ENCODE measurements around the gene MCM9. TPM values are rescaled to one million over a fixed set of nuclear protein-coding genes. Genes with fewer than 3 reads are reported as not detected.

MCM9 gene
- total RNA-seq, 1 experiment from 2014 or later: 14.4 TPM

GRCh38 chr6:118913161-118913560 lies 21.8 kb downstream of the MCM9 start:
- ChIA-PET CTCF (interaction anchor here (0.6 kb wide), 1 partner anchor 114 kb away, joined by 4 read pairs; no protein-coding TSS in a partner anchor), POLR2A (no interaction called here)
- H3K4me3 Mint-ChIP-seq (ENCODE audit: unreplicated experiment): no peak overlapping the region
- no peaks in the 10 kb centered on the region for H3K9me3 ChIP-seq
- DNase-seq: no peak
- no peak for TF ChIP-seq CTCF (IDR thresholded peaks at IDR 0.05; ENCODE audit: insufficient read depth in 1 of 2, low read depth in 1 of 2, low read length in 1 of 2, severe bottlenecking in 1 of 2, unreplicated experiment in 1 of 2)
- no peaks in the 10 kb centered on the region for H3K9me3 Mint-ChIP-seq (ENCODE audit: unreplicated experiment)
- H3K4me1 Mint-ChIP-seq (ENCODE audit: low read depth, unreplicated experiment): no peaks in the 10 kb centered on the region
- H3K27me3 ChIP-seq (replicated peaks; ENCODE audit: control insufficient read depth, insufficient read depth, low read length): no peaks in the 10 kb centered on the region
- no peak overlapping the region for H3K27ac Mint-ChIP-seq (ENCODE audit: unreplicated experiment)
- peaks cover 41% of the 10 kb centered on the region for H3K36me3 Mint-ChIP-seq (ENCODE audit: insufficient read depth, unreplicated experiment)
- no peaks in the 10 kb centered on the region for H3K36me3 ChIP-seq (ENCODE audit: control insufficient read depth, insufficient read depth, low read length)
- no peak overlapping the region for H3K4me3 ChIP-seq (ENCODE audit: low read depth, low read length)
- no peaks in the 10 kb centered on the region for H3K27me3 Mint-ChIP-seq (ENCODE audit: insufficient read depth, unreplicated experiment)
- intact Hi-C loops (cut with micrococcal nuclease; ENCODE audit: unreplicated experiment): no loop called here
- no TSS peak for BruUV-seq (replicated peaks)
- H3K4me1 ChIP-seq: peaks cover 7% of the 10 kb centered on the region

- Mint-ChIP-seq H3K36me3 (ENCODE audit: insufficient read depth, unreplicated experiment) (peaks cover 39% of the 10 kb centered on the region), H3K27me3 (ENCODE audit: insufficient read depth, unreplicated experiment) (no peaks in the 10 kb centered on the region), H3K27ac (ENCODE audit: unreplicated experiment) (no peak overlapping the region), H3K4me1 (ENCODE audit: low read depth, unreplicated experiment) (no peaks in the 10 kb centered on the region), H3K9me3 (ENCODE audit: unreplicated experiment) (no peaks in the 10 kb centered on the region), H3K4me3 (ENCODE audit: unreplicated experiment) (no peak overlapping the region)
- Histone ChIP-seq H3K27me3 (replicated peaks; ENCODE audit: control insufficient read depth, insufficient read depth, low read length) (no peaks in the 10 kb centered on the region), H3K36me3 (ENCODE audit: control insufficient read depth, insufficient read depth, low read length) (no peaks in the 10 kb centered on the region), H3K4me1 (peaks cover 7% of the 10 kb centered on the region), H3K9me3 (no peaks in the 10 kb centered on the region), H3K4me3 (ENCODE audit: low read depth, low read length) (no peak overlapping the region)
- POLR2A ChIA-PET: no interaction called here
- CTCF ChIA-PET: no interaction called here
- BruUV-seq (replicated peaks): no TSS peak
- no peak for DNase-seq
- TF ChIP-seq CTCF (IDR thresholded peaks at IDR 0.05; ENCODE audit: insufficient read depth in 1 of 2, low read depth in 1 of 2, low read length in 1 of 2, severe bottlenecking in 1 of 2, unreplicated experiment in 1 of 2): no peak
- intact Hi-C loops (cut with micrococcal nuclease; ENCODE audit: unreplicated experiment): no loop called here
Observed at GRCh38 chr6:118912646-118913045, 22.3 kb downstream of the MCM9 start.

DNA sequence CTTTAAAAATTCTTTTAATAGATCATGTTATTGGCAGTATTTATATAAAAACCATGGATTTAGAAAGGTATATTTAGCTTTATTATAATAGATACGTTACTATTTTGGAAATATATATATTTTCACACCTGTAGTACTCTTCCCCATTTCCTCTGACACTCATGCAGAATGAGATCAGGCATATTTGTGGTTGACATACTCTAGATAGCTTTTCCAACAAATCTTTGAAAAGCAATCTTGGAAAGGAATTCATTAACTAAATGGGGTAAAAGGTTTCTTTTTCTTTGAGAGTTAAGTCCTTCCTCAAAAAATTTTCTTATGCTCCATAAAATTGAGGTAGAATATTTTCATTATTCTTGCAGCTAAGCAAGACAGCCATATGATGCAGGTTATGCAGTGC lies 26.5 kb downstream of the MCM9 start:
- H3K27ac Mint-ChIP-seq (ENCODE audit: unreplicated experiment): no peak overlapping the region
- H3K4me3 Mint-ChIP-seq (ENCODE audit: unreplicated experiment): no peak overlapping the region
- CTCF ChIA-PET: no interaction called here
- intact Hi-C loops (cut with micrococcal nuclease; ENCODE audit: unreplicated experiment): no loop called here
- Histone ChIP-seq H3K36me3 (ENCODE audit: control insufficient read depth, insufficient read depth, low read length) (no peaks in the 10 kb centered on the region), H3K4me1 (no peaks in the 10 kb centered on the region), H3K27me3 (replicated peaks; ENCODE audit: control insufficient read depth, insufficient read depth, low read length) (no peaks in the 10 kb centered on the region), H3K9me3 (no peaks in the 10 kb centered on the region), H3K4me3 (ENCODE audit: low read depth, low read length) (no peak overlapping the region)
- peaks cover 5% of the 10 kb centered on the region for H3K4me1 Mint-ChIP-seq (ENCODE audit: low read depth, unreplicated experiment)
- no peaks in the 10 kb centered on the region for H3K9me3 Mint-ChIP-seq (ENCODE audit: unreplicated experiment)
- no TSS peak for BruUV-seq (replicated peaks)
- peaks cover 52% of the 10 kb centered on the region for H3K36me3 Mint-ChIP-seq (ENCODE audit: insufficient read depth, unreplicated experiment)
- POLR2A ChIA-PET: no interaction called here
- TF ChIP-seq CTCF (IDR thresholded peaks at IDR 0.05; ENCODE audit: insufficient read depth in 1 of 2, low read depth in 1 of 2, low read length in 1 of 2, severe bottlenecking in 1 of 2, unreplicated experiment in 1 of 2): no peak
- H3K27me3 Mint-ChIP-seq (ENCODE audit: insufficient read depth, unreplicated experiment): no peaks in the 10 kb centered on the region
- no peak for DNase-seq
